Esophagus squamous epithelium (tissue), 4 donors: Measurements from ENCODE around the gene MYG1.

ENCODE experiments used
- CTCF ChIP-seq, 6 experiments: fragments of 450-650 bp in 4 of 6; fragments of 200-600 bp in 2 of 6; sonication (generic) in 2 of 6; IDR thresholded peaks; one replicate each; pipeline ENCODE4 v1.5.1; 2016 to 2019; ENCODE audit warnings: antibody characterized with exemption in 6 of 6, mild to moderate bottlenecking in 4 of 6, moderate library complexity in 4 of 6
- POLR2A ChIP-seq, 4 donors: fragments of 450-650 bp; IDR thresholded peaks; one replicate each; pipeline ENCODE4 v1.6.1; 2017; ENCODE audit warnings: antibody characterized with exemption in 4 of 4, mild to moderate bottlenecking in 4 of 4, moderate library complexity in 3 of 4

DNA sequence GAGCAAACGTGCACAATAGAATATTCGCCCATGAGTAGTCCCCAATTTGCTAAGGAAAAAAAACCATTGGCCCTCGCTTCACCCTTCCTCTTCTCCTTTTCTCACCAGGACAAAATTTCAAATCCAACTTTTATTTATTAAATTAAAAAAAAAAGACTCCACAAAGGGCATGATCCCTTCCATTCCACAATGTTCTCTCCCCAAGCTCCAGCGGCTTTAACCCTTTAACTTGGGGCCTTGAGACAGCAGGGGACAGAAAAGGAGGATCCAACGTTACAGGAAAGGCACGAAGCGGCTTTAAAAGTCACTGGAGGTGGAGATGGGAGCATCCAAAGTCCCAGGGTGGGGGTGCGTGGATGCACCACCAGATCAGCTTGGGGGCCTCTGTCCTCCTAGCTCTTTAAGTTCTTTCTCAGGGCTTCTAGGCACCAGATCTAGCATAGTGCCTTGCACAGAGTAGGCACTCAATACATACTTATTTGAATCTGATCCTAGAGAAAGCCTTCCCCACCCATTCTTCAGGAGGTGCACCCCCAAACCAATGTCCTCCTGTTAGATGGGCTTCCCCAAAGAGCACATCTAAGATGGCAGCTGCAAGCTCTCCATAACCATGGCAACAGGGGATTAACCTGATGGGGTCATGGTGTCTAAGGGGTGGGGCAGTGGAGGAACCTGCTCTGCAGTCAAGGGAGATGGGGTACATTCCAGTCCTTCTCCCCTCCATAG lies 27.1 kb downstream of the MYG1 start:
- TF ChIP-seq CTCF (IDR thresholded peaks at IDR 0.05): no peak
- TF ChIP-seq POLR2A (IDR thresholded peaks at IDR 0.05): no peak
